ENCODE data around the gene UBE2S.

DNA sequence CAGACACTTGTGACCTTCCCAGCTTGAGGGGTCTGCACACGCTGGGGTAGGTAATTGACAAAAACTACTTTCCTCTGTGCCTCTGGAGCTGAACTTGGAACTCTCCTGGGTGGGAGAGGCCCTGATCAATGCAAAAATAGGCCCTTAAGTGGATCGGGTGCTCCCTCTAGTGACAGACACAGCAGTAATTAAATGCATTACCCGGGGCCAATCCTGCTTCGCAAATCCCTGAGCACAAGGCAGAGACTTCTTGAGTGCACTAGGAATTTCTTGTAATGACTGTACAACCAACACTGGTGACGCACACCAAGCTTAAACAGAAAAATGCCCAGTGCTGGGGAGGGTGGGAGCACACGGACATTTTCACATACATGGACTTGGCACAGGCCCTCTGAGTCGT lies 10.6 kb upstream of the UBE2S start:
- TF ChIP-seq TAF1 (IDR thresholded peaks at IDR 0.05; ENCODE audit: low read depth) (no peak), CTCF (IDR thresholded peaks at IDR 0.05; ENCODE audit: poor library complexity, severe bottlenecking) (peak; percentile 88), POLR2AphosphoS5 (IDR thresholded peaks at IDR 0.05) (no peak), EZH2 (IDR thresholded peaks at IDR 0.05; ENCODE audit: borderline replicate concordance, insufficient read depth, low read length, poor library complexity, severe bottlenecking) (no peak)
- TF ChIP-seq, protein P1, sequence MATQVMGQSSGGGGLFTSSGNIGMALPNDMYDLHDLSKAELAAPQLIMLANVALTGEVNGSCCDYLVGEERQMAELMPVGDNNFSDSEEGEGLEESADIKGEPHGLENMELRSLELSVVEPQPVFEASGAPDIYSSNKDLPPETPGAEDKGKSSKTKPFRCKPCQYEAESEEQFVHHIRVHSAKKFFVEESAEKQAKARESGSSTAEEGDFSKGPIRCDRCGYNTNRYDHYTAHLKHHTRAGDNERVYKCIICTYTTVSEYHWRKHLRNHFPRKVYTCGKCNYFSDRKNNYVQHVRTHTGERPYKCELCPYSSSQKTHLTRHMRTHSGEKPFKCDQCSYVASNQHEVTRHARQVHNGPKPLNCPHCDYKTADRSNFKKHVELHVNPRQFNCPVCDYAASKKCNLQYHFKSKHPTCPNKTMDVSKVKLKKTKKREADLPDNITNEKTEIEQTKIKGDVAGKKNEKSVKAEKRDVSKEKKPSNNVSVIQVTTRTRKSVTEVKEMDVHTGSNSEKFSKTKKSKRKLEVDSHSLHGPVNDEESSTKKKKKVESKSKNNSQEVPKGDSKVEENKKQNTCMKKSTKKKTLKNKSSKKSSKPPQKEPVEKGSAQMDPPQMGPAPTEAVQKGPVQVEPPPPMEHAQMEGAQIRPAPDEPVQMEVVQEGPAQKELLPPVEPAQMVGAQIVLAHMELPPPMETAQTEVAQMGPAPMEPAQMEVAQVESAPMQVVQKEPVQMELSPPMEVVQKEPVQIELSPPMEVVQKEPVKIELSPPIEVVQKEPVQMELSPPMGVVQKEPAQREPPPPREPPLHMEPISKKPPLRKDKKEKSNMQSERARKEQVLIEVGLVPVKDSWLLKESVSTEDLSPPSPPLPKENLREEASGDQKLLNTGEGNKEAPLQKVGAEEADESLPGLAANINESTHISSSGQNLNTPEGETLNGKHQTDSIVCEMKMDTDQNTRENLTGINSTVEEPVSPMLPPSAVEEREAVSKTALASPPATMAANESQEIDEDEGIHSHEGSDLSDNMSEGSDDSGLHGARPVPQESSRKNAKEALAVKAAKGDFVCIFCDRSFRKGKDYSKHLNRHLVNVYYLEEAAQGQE (IDR thresholded peaks at IDR 0.05; ENCODE audit: borderline replicate concordance), result no peak
